ENCODE measurements around the gene DRD1.

DNA sequence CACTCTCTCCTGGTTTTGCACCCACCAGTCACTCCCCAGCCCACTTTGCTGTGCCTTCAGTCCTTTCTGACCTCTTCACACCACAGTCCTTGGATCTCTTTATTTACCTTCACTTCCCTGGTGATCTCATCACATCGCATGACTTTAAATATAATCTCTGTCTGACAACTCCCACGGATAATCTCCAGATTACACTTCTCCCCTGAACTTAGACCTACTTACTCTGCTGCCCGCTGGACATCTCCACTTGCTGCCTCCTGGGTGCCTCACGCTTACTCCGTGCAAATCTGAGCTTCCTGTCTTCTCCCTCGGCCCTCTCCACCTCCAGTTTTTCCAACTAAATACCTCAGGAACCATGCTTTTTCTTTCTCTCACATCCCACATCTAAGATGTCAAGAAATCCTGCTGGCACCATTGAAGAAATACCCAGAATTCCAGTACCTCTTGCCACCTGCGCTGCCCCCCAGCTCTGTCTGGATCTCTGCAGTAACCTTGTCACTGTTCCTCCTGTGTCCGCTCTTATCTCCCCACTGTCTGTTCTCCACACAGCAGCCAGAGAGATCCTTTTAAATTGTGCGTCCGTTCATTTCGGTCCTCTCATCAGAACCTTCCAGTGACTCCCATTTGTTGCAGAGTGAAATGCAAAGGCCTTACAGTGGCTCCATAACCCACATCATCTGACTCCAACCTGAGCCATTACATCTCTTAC is 43.7 kb upstream of the DRD1 start:
- no peak for TF ChIP-seq POLR2A (IDR thresholded peaks at IDR 0.05)
- TF ChIP-seq, protein P1, sequence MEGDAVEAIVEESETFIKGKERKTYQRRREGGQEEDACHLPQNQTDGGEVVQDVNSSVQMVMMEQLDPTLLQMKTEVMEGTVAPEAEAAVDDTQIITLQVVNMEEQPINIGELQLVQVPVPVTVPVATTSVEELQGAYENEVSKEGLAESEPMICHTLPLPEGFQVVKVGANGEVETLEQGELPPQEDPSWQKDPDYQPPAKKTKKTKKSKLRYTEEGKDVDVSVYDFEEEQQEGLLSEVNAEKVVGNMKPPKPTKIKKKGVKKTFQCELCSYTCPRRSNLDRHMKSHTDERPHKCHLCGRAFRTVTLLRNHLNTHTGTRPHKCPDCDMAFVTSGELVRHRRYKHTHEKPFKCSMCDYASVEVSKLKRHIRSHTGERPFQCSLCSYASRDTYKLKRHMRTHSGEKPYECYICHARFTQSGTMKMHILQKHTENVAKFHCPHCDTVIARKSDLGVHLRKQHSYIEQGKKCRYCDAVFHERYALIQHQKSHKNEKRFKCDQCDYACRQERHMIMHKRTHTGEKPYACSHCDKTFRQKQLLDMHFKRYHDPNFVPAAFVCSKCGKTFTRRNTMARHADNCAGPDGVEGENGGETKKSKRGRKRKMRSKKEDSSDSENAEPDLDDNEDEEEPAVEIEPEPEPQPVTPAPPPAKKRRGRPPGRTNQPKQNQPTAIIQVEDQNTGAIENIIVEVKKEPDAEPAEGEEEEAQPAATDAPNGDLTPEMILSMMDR (IDR thresholded peaks at IDR 0.05): no peak

Data from gastroesophageal sphincter (tissue), 3 donors.